Keratinocyte (primary cell): ENCODE measurements around the gene C2. TPM values are rescaled to one million over a fixed set of nuclear protein-coding genes. Genes with fewer than 3 reads are reported as not detected.

ENCODE experiments used
- DNase-seq: peaks from one replicate; pipeline ENCODE4 v3.0.0-alpha.2; 2011; ENCODE audit warnings: low read depth, missing footprints, low spot score
- FAIRE-seq: peaks from 2 replicates; lab custom pipeline; 2011; peaks lifted over from hg19 to GRCh38; lab: Jason Lieb, UNC
- H2AFZ ChIP-seq: 2 replicates; pipeline ENCODE4 v1.6.0; 2012; ENCODE audit warnings: low read length, control low read depth, inconsistent platforms; ENCODE audit not compliant: control insufficient read depth
- H3K27ac ChIP-seq: 2 replicates; pipeline ENCODE4 v1.5.1; 2011; ENCODE audit warnings: low read length; ENCODE audit not compliant: control insufficient read depth, insufficient read depth
- H3K27me3 ChIP-seq: 3 replicates; pipeline ENCODE4 v1.6.0; 2011; ENCODE audit warnings: low read length; ENCODE audit not compliant: control insufficient read depth, insufficient read depth; ENCODE audit errors: extremely low read depth
- H3K36me3 ChIP-seq, 2 experiments: 2 replicates in 1 of 2; 3 replicates in 1 of 2; pipeline ENCODE4 v1.5.1; 2011; ENCODE audit warnings: low read length in 2 of 2, mild to moderate bottlenecking in 1 of 2; ENCODE audit not compliant: control insufficient read depth in 2 of 2, insufficient read depth in 2 of 2; ENCODE audit errors: extremely low read depth in 1 of 2
- H3K4me1 ChIP-seq: 3 replicates; pipeline ENCODE4 v1.5.1; 2011; ENCODE audit warnings: low read length; ENCODE audit not compliant: control insufficient read depth, insufficient read depth; ENCODE audit errors: extremely low read depth
- H3K4me2 ChIP-seq: 3 replicates; pipeline ENCODE4 v1.6.0; 2011; ENCODE audit warnings: low read depth, low read length; ENCODE audit not compliant: control insufficient read depth, insufficient read depth; ENCODE audit errors: extremely low read depth
- H3K4me3 ChIP-seq, 3 experiments: fragments of 200-600 bp in 1 of 3; sonication (generic) in 1 of 3; 2 replicates in 2 of 3; 3 replicates in 1 of 3; pipeline ENCODE4 v1.5.1; 2011 to 2016; ENCODE audit warnings: low read length in 3 of 3, mild to moderate bottlenecking in 3 of 3, control low read depth in 2 of 3, inconsistent platforms in 1 of 3, low read depth in 1 of 3, mixed read lengths in 1 of 3, mixed run types in 1 of 3, moderate library complexity in 1 of 3; ENCODE audit not compliant: control insufficient read depth in 2 of 3, insufficient read depth in 2 of 3; ENCODE audit errors: extremely low read depth in 1 of 3
- H3K79me2 ChIP-seq: 2 replicates; pipeline ENCODE4 v1.6.0; 2012; ENCODE audit warnings: low read length; ENCODE audit not compliant: control insufficient read depth, insufficient read depth
- H3K9ac ChIP-seq: 3 replicates; pipeline ENCODE4 v1.6.0; 2011; ENCODE audit warnings: low read length; ENCODE audit not compliant: control insufficient read depth, insufficient read depth; ENCODE audit errors: extremely low read depth
- H3K9me1 ChIP-seq: 3 replicates; pipeline ENCODE4 v1.6.0; 2011; ENCODE audit warnings: low read length; ENCODE audit not compliant: control insufficient read depth, insufficient read depth; ENCODE audit errors: extremely low read depth
- H3K9me3 ChIP-seq: 2 replicates; pipeline ENCODE4 v1.5.1; 2012; ENCODE audit warnings: low read depth, low read length; ENCODE audit not compliant: control insufficient read depth
- H4K20me1 ChIP-seq: 3 replicates; pipeline ENCODE4 v1.6.0; 2011; ENCODE audit warnings: low read length; ENCODE audit not compliant: control insufficient read depth, insufficient read depth; ENCODE audit errors: extremely low read depth
- EZH2 ChIP-seq: IDR thresholded peaks from one replicate; pipeline ENCODE4 v1.6.1; 2012; ENCODE audit warnings: inconsistent platforms, mild to moderate bottlenecking, low read length, moderate library complexity
- dilution Hi-C: fragments of 300-500 bp; cut with MboI; formaldehyde crosslinking; loops from one replicate; pipeline ENCODE4 v1.7.0; 2020; ENCODE audit warnings: low sequenced_read_pairs; ENCODE audit not compliant: extremely low pct_ligation_motif_present
- polyA plus RNA-seq, 5 experiments: library from polyadenylated mRNA; depleted of rRNA in 3 of 5; stranded (reverse) in 3 of 5; stranded (forward) in 1 of 5; unstranded in 1 of 5; fragments of >200 nt; gene quantifications; 1 replicate in 1 of 5; 2 replicates in 3 of 5; 3 replicates in 1 of 5; pipeline versions ENCODE4 v1.2.1 to v1.2.3, GENCODE V29; 2011 to 2012; ENCODE audit warnings: missing spikeins in 2 of 5, low read depth in 1 of 5, low replicate concordance in 1 of 5
- TF ChIP-seq, protein P1 (sequence below), 3 experiments: IDR thresholded peaks in 1 of 3; conservative IDR thresholded peaks in 1 of 3; optimal IDR thresholded peaks in 1 of 3; 2 replicates in 2 of 3; 3 replicates in 1 of 3; pipeline versions ENCODE3 to v1.5.1; 2011; ENCODE audit warnings: low read length in 3 of 3, mild to moderate bottlenecking in 3 of 3, moderate library complexity in 2 of 3, control low read depth in 1 of 3, inconsistent platforms in 1 of 3; ENCODE audit not compliant: insufficient read depth in 2 of 3; ENCODE audit errors: extremely low read depth in 1 of 3

C2 gene
- polyA plus RNA-seq, 1 donor (not counting 4 experiments of a cell fraction or from before 2014, with no cell fraction given), result not detected

- no peak overlapping the region for H2AFZ ChIP-seq
- no peaks in the 10 kb centered on the region for H4K20me1 ChIP-seq
Observed at GRCh38 chr6:31977816-31978431, 50.4 kb downstream of the C2 start.

GRCh38 chr6:31978831-31979230 lies 51.3 kb downstream of the C2 start:
- dilution Hi-C loops, result no loop called here
- Histone ChIP-seq H3K4me1 (no peaks in the 10 kb centered on the region), H3K9me1 (no peaks in the 10 kb centered on the region), H3K79me2 (peaks cover 2% of the 10 kb centered on the region), H3K36me3 (no peaks in the 10 kb centered on the region), H2AFZ (no peak overlapping the region), H3K4me3 (no peak overlapping the region), H3K27me3 (no peaks in the 10 kb centered on the region), H3K9ac (no peak overlapping the region), H3K4me2 (no peak overlapping the region), H3K9me3 (no peaks in the 10 kb centered on the region), H4K20me1 (no peaks in the 10 kb centered on the region), H3K27ac (no peak overlapping the region)
- no peak for TF ChIP-seq EZH2
- TF ChIP-seq, protein P1, sequence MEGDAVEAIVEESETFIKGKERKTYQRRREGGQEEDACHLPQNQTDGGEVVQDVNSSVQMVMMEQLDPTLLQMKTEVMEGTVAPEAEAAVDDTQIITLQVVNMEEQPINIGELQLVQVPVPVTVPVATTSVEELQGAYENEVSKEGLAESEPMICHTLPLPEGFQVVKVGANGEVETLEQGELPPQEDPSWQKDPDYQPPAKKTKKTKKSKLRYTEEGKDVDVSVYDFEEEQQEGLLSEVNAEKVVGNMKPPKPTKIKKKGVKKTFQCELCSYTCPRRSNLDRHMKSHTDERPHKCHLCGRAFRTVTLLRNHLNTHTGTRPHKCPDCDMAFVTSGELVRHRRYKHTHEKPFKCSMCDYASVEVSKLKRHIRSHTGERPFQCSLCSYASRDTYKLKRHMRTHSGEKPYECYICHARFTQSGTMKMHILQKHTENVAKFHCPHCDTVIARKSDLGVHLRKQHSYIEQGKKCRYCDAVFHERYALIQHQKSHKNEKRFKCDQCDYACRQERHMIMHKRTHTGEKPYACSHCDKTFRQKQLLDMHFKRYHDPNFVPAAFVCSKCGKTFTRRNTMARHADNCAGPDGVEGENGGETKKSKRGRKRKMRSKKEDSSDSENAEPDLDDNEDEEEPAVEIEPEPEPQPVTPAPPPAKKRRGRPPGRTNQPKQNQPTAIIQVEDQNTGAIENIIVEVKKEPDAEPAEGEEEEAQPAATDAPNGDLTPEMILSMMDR (optimal IDR thresholded peaks at IDR 0.05 in 1 of 3, IDR thresholded peaks at IDR 0.05 in 1 of 3, conservative IDR thresholded peaks at IDR 0.05 in 1 of 3; ENCODE audit: extremely low read depth in 1 of 3, insufficient read depth in 2 of 3, low read length in 3 of 3), result no peak
- DNase-seq (no peak), FAIRE-seq (no peak)

More at GRCh38 chr6:31977816-31978431, 50.4 kb downstream of the C2 start:
- H3K9ac ChIP-seq, result no peak overlapping the region
- no peaks in the 10 kb centered on the region for H3K36me3 ChIP-seq
- no peaks in the 10 kb centered on the region for H3K9me3 ChIP-seq
- no peak for FAIRE-seq
- peaks cover 9% of the 10 kb centered on the region for H3K79me2 ChIP-seq
- no peak overlapping the region for H3K4me2 ChIP-seq
- H3K9me1 ChIP-seq, result no peaks in the 10 kb centered on the region
- no peak overlapping the region for H3K4me3 ChIP-seq
- dilution Hi-C loops, result no loop called here
- no peak for DNase-seq
- no peaks in the 10 kb centered on the region for H3K27me3 ChIP-seq
- no peak overlapping the region for H3K27ac ChIP-seq
- peaks cover 6% of the 10 kb centered on the region for H3K4me1 ChIP-seq
- TF ChIP-seq, protein P1 (optimal IDR thresholded peaks at IDR 0.05 in 1 of 3, IDR thresholded peaks at IDR 0.05 in 1 of 3, conservative IDR thresholded peaks at IDR 0.05 in 1 of 3; ENCODE audit: extremely low read depth in 1 of 3, insufficient read depth in 2 of 3, low read length in 3 of 3), result no peak
- no peak for TF ChIP-seq EZH2
